GM12864 (cell line): ENCODE results near the gene LRRC43.

Source experiments
- DNase-seq: peaks from one replicate; pipeline ENCODE4 v3.0.0-alpha.2; 2011; ENCODE audit warnings: low read depth
- H3K4me3 ChIP-seq: 2 replicates; pipeline ENCODE4 v1.5.1; 2011; ENCODE audit warnings: mild to moderate bottlenecking, low read depth, low read length, control low read depth
- TF ChIP-seq, protein P1 (sequence below): IDR thresholded peaks from 2 replicates; pipeline ENCODE4 v1.5.1; 2011; ENCODE audit warnings: low read depth, mild to moderate bottlenecking, moderate library complexity, low read length, control low read depth, inconsistent platforms; ENCODE audit errors: missing control alignments

The LRRC43 gene, protein sequence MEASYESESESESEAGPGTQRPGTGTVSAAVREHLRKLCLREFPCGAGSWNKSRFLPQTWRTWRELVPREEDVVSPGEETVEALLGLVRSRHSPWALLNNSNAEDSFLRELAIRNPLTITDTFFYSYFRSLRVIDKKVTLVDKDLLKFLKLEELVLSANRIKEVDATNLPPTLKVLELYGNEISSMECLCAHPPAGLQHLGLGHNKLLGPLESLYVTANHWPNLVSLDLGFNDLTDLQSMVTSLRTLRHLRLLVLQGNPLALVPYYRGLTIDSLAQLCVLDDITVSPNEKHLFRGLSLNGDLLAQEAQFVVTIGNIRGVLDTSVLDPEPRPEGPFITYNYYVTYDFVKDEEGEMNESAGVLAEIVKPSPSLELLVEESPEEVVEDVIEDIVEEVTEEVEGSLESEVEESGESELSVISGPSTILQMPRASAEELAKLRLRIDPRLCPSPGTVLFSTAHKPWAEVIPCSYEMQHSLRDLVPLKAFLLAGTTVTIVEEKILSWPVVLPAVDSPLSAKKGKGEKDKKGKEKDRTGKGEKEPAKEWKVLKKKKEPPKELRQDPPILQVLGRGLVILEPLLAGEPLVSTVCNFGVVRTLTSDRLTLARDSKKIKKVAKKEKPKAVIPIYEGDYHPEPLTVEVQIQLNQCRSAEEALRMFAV

DNA sequence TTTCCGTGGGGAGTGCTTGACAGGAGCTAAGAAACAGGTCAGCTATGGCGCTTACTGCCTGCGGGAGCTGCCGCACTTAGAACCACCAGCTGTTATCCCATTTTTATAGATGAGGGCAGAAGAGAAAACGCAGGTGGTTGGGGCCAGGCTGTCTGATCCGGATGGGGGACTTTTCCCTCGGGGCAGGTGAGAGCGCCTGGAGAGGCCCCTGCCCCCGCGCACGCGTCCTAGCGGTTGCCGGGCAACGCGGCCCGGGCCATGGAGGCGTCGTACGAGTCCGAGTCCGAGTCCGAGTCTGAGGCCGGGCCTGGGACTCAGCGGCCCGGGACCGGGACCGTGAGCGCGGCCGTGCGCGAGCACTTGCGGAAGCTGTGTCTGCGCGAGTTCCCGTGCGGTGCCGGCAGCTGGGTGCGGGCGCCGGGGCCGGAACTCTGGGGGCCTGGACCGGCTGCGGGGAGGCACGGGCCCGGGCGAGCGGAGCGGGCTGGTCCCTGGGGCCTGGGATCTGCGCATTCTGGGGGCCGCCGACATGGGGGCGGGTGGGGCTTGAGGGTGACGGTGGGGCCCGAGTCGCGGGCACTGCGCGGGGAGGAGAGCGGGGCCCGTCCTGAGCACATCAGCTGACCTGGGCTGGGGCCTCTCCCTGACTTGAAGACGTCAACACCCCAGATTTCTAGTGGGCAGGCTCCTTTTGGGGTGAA lies at the start of gene LRRC43:
Gene LRRC43 (plus strand): TSS at position 237 of the 701 bp plus-strand sequence. CDS start 22 bp downstream, at position 259.
- TF ChIP-seq, protein P1, sequence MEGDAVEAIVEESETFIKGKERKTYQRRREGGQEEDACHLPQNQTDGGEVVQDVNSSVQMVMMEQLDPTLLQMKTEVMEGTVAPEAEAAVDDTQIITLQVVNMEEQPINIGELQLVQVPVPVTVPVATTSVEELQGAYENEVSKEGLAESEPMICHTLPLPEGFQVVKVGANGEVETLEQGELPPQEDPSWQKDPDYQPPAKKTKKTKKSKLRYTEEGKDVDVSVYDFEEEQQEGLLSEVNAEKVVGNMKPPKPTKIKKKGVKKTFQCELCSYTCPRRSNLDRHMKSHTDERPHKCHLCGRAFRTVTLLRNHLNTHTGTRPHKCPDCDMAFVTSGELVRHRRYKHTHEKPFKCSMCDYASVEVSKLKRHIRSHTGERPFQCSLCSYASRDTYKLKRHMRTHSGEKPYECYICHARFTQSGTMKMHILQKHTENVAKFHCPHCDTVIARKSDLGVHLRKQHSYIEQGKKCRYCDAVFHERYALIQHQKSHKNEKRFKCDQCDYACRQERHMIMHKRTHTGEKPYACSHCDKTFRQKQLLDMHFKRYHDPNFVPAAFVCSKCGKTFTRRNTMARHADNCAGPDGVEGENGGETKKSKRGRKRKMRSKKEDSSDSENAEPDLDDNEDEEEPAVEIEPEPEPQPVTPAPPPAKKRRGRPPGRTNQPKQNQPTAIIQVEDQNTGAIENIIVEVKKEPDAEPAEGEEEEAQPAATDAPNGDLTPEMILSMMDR = no peak
- DNase-seq = no peak
- peak within 1 kb of the TSS; percentile 50 for H3K4me3 ChIP-seq

GRCh38 chr12:122133192-122133950 lies 49.6 kb upstream of the LRRC43 start:
- TF ChIP-seq, protein P1 = no peak
- no peak for DNase-seq
- no peak overlapping the region for H3K4me3 ChIP-seq

GRCh38 chr12:122135437-122136031 lies 47.4 kb upstream of the LRRC43 start:
- DNase-seq = no peak
- no peak overlapping the region for H3K4me3 ChIP-seq
- TF ChIP-seq, protein P1 = no peak

GRCh38 chr12:122137229-122137628 lies 45.7 kb upstream of the LRRC43 start:
- TF ChIP-seq, protein P1 = no peak
- no peak overlapping the region for H3K4me3 ChIP-seq
- no peak for DNase-seq

GRCh38 chr12:122137681-122138080 lies 45.2 kb upstream of the LRRC43 start:
- no peak overlapping the region for H3K4me3 ChIP-seq
- no peak for DNase-seq
- TF ChIP-seq, protein P1 = no peak

GRCh38 chr12:122138181-122138580 lies 44.7 kb upstream of the LRRC43 start:
- TF ChIP-seq, protein P1 = no peak
- no peak for DNase-seq
- H3K4me3 ChIP-seq = no peak overlapping the region
